GM19397 (cell line): ENCODE measurements around the gene SMO.
"Not testable (repeated sequence)": the region's sequence is repeated elsewhere in the genome, so short reads cannot be mapped to it uniquely, and the experiment has no call there.

Source experiments
- ATAC-seq: cut with Tn5 transposase; IDR thresholded peaks from one replicate; pipeline ENCODE4 v1.9.1; 2021; ENCODE audit warnings: mild to moderate bottlenecking, moderate library complexity; ENCODE audit not compliant: unreplicated experiment

SMO gene

GRCh38 chr7:129169171-129169671 lies 19.2 kb upstream of the SMO start:
- no peak for ATAC-seq

- ATAC-seq = peak; percentile 42
Measured at GRCh38 chr7:129169686-129170440, 18.6 kb upstream of the SMO start.

- no peak for ATAC-seq
Measured at GRCh38 chr7:129170441-129171021, 17.9 kb upstream of the SMO start.

GRCh38 chr7:129173861-129174260 lies 14.6 kb upstream of the SMO start:
- not testable (repeated sequence) for ATAC-seq

GRCh38 chr7:129176916-129177710 lies 11.3 kb upstream of the SMO start:
- ATAC-seq = no peak

- no peak for ATAC-seq
Measured at GRCh38 chr7:129184981-129185670, 3.3 kb upstream of the SMO start.

- ATAC-seq = no peak
Measured at GRCh38 chr7:129186749-129187260, 1.6 kb upstream of the SMO start.

GRCh38 chr7:129187681-129188371 lies 607 bp upstream of the SMO start:
- no peak for ATAC-seq

GRCh38 chr7:129188892-129189660 lies 643 bp downstream of the SMO start:
- no peak for ATAC-seq

GRCh38 chr7:129189661-129190310 lies 1.4 kb downstream of the SMO start:
- ATAC-seq = no peak

GRCh38 chr7:129191272-129191671 lies 2.8 kb downstream of the SMO start:
- ATAC-seq = no peak

- no peak for ATAC-seq
Measured at GRCh38 chr7:129193892-129194291, 5.5 kb downstream of the SMO start.

GRCh38 chr7:129197771-129198170 lies 9.3 kb downstream of the SMO start:
- ATAC-seq = no peak

- no peak for ATAC-seq
Measured at GRCh38 chr7:129199406-129199805, 11.0 kb downstream of the SMO start.

- no peak for ATAC-seq
Measured at GRCh38 chr7:129202058-129202777, 13.8 kb downstream of the SMO start.

- no peak for ATAC-seq
Measured at GRCh38 chr7:129203050-129203741, 14.8 kb downstream of the SMO start.

- ATAC-seq = no peak
Measured at GRCh38 chr7:129205126-129205818, 16.8 kb downstream of the SMO start.
